Esophagus muscularis mucosa (tissue), 4 donors: ENCODE measurements around the gene TTC33.

Experiments used
- EP300 ChIP-seq: sonication (generic); formaldehyde crosslinking; IDR thresholded peaks from one replicate; pipeline ENCODE4 v1.6.1; 2017; ENCODE audit warnings: antibody characterized with exemption
- POLR2A ChIP-seq: fragments of 450-650 bp; IDR thresholded peaks from one replicate; pipeline ENCODE4 v1.6.1; 2017; ENCODE audit warnings: antibody characterized with exemption, moderate library complexity, mild to moderate bottlenecking, low read depth
- POLR2AphosphoS5 ChIP-seq, 2 donors: sonication (generic); formaldehyde crosslinking; IDR thresholded peaks; one replicate each; pipeline ENCODE4 v1.6.1; 2017; ENCODE audit warnings: antibody characterized with exemption in 2 of 2
- TF ChIP-seq, protein P1 (sequence below), 3 experiments: fragments of 200-600 bp in 2 of 3; fragments of 450-650 bp in 1 of 3; sonication (generic) in 2 of 3; IDR thresholded peaks; one replicate each; pipeline ENCODE4 v1.5.1; 2017 to 2019; ENCODE audit warnings: antibody characterized with exemption in 3 of 3, mild to moderate bottlenecking in 2 of 3, moderate library complexity in 1 of 3

DNA sequence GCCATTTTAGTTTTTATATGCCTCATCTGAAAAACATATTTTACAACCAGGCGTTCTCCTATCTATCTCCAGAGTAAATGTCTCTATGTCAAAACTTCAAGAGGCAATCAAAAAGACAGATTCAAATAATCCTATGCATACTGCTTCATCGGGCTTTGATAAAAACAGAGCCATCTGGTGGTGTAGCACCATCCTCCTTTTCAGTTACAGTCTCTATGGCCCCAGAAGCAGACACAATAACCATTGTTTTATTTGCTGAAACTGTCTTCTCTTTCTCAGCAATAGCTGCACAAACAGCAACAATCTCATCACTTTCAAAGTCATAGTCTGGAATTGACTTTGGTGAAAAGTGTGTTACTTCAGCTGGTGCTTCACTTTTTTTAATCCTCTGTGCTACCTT, 39.8 kb downstream of the TTC33 start:
- TF ChIP-seq POLR2AphosphoS5 (IDR thresholded peaks at IDR 0.05) (no peak), POLR2A (no peak), EP300 (no peak)
- TF ChIP-seq, protein P1, sequence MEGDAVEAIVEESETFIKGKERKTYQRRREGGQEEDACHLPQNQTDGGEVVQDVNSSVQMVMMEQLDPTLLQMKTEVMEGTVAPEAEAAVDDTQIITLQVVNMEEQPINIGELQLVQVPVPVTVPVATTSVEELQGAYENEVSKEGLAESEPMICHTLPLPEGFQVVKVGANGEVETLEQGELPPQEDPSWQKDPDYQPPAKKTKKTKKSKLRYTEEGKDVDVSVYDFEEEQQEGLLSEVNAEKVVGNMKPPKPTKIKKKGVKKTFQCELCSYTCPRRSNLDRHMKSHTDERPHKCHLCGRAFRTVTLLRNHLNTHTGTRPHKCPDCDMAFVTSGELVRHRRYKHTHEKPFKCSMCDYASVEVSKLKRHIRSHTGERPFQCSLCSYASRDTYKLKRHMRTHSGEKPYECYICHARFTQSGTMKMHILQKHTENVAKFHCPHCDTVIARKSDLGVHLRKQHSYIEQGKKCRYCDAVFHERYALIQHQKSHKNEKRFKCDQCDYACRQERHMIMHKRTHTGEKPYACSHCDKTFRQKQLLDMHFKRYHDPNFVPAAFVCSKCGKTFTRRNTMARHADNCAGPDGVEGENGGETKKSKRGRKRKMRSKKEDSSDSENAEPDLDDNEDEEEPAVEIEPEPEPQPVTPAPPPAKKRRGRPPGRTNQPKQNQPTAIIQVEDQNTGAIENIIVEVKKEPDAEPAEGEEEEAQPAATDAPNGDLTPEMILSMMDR (IDR thresholded peaks at IDR 0.05), result no peak
